ENCODE data around the gene ETV6. TPM values are rescaled to one million over a fixed set of nuclear protein-coding genes. Genes with fewer than 3 reads are reported as not detected.

ETV6 gene
- total and polyA plus RNA-seq, 9 of the 15 experiments (the other 6 are each of a cell fraction or from before 2014, with no cell fraction given): 0.81 to 12.7 (median 4.1) TPM

DNA sequence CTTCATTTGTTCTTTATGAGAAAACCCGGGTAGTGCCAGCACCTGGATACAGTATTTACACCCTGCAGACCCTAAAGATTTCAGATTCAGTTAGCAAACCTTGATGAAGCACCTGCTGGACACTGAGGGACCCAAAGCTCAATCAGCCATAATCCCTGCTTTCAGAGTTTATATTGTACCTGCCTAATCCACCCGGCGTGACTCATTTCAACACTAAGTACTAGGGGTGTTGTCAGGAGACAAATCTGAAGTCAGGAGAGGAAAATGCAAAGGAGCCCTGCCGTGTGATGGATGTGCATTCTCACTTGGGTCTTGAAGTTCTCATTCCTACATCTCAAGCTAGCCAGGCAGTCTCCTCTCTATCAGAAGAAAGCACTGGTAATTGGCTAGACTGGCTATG is 244.5 kb downstream of the ETV6 start:
- Histone ChIP-seq H3K36me3 (ENCODE audit: control insufficient read depth, insufficient read depth, low read length) (no peaks in the 10 kb centered on the region), H3K9ac (ENCODE audit: insufficient read depth in 1 of 2, low read depth in 2 of 2, low read length in 2 of 2) (no peak overlapping the region), H3K4me3 (no peak overlapping the region), H3K27ac (ENCODE audit: extremely low read depth, low read depth, low read length) (no peak overlapping the region), H3K9me1 (ENCODE audit: control insufficient read depth, insufficient read depth, low read length) (no peaks in the 10 kb centered on the region), H3K4me2 (ENCODE audit: insufficient read depth, low read length) (no peak overlapping the region), H3K4me1 (replicated peaks in 1 of 2; ENCODE audit: control insufficient read depth in 2 of 2, insufficient read depth in 2 of 2, low read length in 2 of 2) (no peaks in the 10 kb centered on the region), H3K9me3 (replicated peaks; ENCODE audit: control insufficient read depth, insufficient read depth, low read depth, low read length) (no peaks in the 10 kb centered on the region), H3K27me3 (ENCODE audit: control insufficient read depth in 2 of 2, insufficient read depth in 2 of 2, low read length in 2 of 2) (no peaks in the 10 kb centered on the region), H3K79me2 (ENCODE audit: control insufficient read depth, insufficient read depth, low read length) (no peaks in the 10 kb centered on the region), H2AFZ (ENCODE audit: low read depth, low read length) (no peak overlapping the region), H4K20me1 (replicated peaks; ENCODE audit: control insufficient read depth, insufficient read depth, low read length) (no peaks in the 10 kb centered on the region)
- CTCF ChIA-PET (ENCODE audit: low intra/inter-chr PET ratio): no interaction called here
- in situ Hi-C loops (cut with MboI) (no loop called here), intact Hi-C loops (cut with micrococcal nuclease) (loop anchor here (10.0 kb wide), 1 partner anchor 159 kb away; no protein-coding TSS in a partner anchor)
- BruUV-seq (replicated peaks): no TSS peak
- TF ChIP-seq ZNF253 (CRISPR knock-in tag; conservative IDR thresholded peaks at IDR 0.05) (no peak), SRF (CRISPR knock-in tag; IDR thresholded peaks at IDR 0.05) (no peak)
- POLR2A ChIA-PET: no interaction called here
- ATAC-seq (no peak), DNase-seq (ENCODE audit: extremely low read depth in 1 of 4, low spot score in 3 of 4) (no peak), FAIRE-seq (no peak)
- WGBS (ENCODE audit: insufficient coverage, low coverage, missing lambda C conversion rate): 45% methylated on average over 4 of the region's 4 CpGs

GRCh38 chr12:11894890-11895289 is 245.4 kb downstream of the ETV6 start:
- CTCF ChIA-PET (ENCODE audit: low intra/inter-chr PET ratio): no interaction called here
- WGBS (ENCODE audit: insufficient coverage, low coverage, missing lambda C conversion rate): 66% methylated on average over 4 of the region's 4 CpGs
- H3K4me3 ChIP-seq: no peak overlapping the region

More at GRCh38 chr12:11894890-11895289, 245.4 kb downstream of the ETV6 start:
- BruUV-seq (replicated peaks): no TSS peak
- intact Hi-C loops (cut with micrococcal nuclease) (loop anchor here (10.0 kb wide), 1 partner anchor 160 kb away; no protein-coding TSS in a partner anchor), in situ Hi-C loops (cut with MboI) (no loop called here)
- DNase-seq (ENCODE audit: extremely low read depth in 1 of 4, low spot score in 3 of 4): no peak
- H3K9ac ChIP-seq (ENCODE audit: insufficient read depth in 1 of 2, low read depth in 2 of 2, low read length in 2 of 2): no peak overlapping the region
- ATAC-seq: no peak
- no peaks in the 10 kb centered on the region for H3K4me1 ChIP-seq (replicated peaks in 1 of 2; ENCODE audit: control insufficient read depth in 2 of 2, insufficient read depth in 2 of 2, low read length in 2 of 2)
- H4K20me1 ChIP-seq (replicated peaks; ENCODE audit: control insufficient read depth, insufficient read depth, low read length): no peaks in the 10 kb centered on the region
- H3K27ac ChIP-seq (ENCODE audit: extremely low read depth, low read depth, low read length): no peak overlapping the region
- H2AFZ ChIP-seq (ENCODE audit: low read depth, low read length): no peak overlapping the region
- no peak for FAIRE-seq
- POLR2A ChIA-PET: no interaction called here
- no peaks in the 10 kb centered on the region for H3K27me3 ChIP-seq (ENCODE audit: control insufficient read depth in 2 of 2, insufficient read depth in 2 of 2, low read length in 2 of 2)
- H3K9me3 ChIP-seq (replicated peaks; ENCODE audit: control insufficient read depth, insufficient read depth, low read depth, low read length): no peaks in the 10 kb centered on the region
- no peaks in the 10 kb centered on the region for H3K79me2 ChIP-seq (ENCODE audit: control insufficient read depth, insufficient read depth, low read length)
- H3K4me2 ChIP-seq (ENCODE audit: insufficient read depth, low read length): no peak overlapping the region
- H3K9me1 ChIP-seq (ENCODE audit: control insufficient read depth, insufficient read depth, low read length): no peaks in the 10 kb centered on the region
- TF ChIP-seq ZEB2 (IDR thresholded peaks at IDR 0.05): no peak
- H3K36me3 ChIP-seq (ENCODE audit: control insufficient read depth, insufficient read depth, low read length): no peaks in the 10 kb centered on the region
